ENCODE data around the gene DUOXA1.
"Not testable (repeated sequence)": the region's sequence is repeated elsewhere in the genome, so short reads cannot be mapped to it uniquely, and the experiment has no call there.

The DUOXA1 gene

DNA sequence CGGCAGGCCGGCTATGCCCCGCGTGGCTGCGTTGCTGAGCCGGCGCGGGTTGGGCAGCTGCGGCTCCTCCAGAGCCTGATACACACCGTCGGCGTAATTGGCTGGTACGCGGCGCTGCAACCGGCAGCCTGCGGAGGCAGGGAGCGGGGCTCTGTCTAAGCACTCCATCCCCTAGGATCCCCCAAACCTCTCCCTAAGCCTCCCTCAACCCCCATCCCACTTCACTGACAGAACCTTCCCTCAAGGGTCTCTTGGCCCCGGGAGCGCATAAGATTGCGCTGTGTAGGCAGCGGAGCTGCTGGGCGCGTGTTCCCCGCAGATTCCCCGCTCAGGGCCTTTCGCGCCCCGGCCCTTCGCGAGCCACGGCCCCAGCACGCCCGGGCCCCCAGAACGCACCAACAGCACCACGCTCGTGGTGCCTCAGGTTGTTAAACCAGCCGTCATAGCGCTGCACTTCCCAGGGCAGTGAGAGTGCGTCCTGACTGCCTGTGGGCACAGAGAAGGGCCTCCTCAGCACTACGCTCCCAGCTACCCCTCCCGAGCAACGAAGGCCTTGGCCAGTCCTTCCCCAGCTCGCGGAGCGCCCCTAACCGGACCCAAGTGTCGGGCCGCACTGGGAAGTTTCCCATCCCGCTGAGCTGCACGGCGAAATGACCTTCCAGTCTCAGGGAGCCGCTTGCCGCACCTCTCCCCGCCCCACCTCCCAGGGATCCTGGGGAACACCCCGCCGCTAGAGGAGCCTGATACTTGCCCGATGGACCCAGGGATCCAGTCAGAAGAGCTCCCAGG, 16.9 kb downstream of the DUOXA1 start:
- no peak for DNase-seq (ENCODE audit: low spot score)

DNA sequence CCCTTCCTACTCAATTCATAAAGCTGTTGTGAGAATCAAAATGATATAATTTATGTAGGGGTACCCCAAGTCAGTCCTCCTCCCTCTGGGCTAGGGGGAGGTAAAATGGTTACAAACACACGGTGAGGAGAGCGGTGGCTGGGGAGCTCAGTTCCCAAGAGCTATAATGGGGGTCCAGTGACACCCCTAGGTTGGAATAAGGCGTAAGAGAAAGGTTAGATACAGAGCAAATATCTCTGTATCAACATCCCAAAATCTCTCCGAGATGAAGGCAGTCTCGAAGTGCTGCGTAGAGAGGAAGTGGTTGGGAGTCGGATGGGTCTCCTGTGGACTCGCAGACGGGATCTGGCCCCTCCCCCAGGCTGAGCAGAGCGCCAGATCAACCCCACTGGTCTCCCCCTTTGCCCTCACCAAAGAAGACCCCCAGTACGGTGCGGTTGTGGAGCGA, 17.5 kb downstream of the DUOXA1 start:
- no peak for DNase-seq (ENCODE audit: low spot score)

DNA sequence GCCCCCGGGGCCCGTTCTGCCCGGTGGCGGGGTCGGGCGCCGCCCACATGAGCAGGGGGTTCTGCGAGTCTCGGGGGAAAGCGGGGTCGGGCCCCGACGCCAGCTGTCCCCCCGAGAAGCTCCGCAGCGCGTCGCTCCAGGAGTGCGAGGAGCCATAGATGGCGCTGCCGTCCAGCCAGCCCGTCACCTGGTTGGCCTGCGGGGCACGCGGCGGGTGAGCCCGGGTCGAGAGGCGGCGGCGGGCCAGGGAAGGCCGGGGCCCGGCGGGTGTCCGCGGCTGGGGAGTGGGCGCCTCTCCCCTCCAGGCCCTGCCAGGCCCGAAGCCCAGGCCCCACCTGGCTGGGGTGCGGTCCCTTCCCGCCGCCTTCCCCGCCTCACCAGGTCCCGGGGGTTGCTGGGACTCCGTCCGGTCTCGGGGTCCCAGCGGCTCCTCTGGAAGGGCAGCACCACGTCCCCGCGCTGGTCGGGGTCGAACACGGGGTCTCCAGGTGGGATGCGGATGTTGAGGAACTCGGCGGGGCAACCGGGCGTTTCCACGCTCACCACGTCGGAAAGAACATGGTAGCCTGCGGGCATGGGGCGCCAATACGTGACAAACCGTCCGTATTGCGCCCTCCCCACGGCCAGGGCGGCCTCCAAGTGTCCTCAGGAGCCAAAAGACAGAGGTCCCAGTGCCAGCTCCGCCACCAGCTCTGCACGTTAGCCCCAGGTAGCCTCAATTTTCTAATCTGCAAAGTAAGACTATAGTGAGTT, 18.1 kb downstream of the DUOXA1 start:
- no peak for DNase-seq (ENCODE audit: low spot score)

DNA sequence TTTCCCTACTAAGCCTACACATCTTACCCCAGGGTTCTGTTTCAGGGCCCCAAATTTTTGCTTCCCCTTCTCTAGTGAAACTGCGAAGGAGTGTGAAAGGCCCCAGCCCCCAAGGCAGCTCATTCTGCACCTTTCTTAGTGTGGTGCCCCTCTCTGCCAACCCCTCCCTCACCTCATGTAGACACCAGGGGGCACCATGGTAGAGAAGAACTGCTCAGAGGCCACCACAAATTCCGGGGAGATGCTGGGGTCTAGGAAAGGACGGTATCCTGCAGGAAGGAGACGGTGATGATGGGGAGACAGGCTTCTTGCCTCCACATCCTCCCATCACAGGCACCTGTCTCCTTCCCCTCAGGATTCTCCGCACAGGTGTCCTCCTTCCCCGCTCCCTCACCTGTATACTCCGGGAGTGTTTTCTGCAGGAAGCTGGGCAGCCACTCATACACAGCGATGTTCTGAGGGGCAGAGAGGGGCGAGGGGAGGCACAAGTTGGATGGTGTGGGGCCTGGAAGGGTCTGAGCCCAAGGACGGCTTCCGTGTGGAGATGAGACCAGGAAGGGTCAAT, 19.3 kb downstream of the DUOXA1 start:
- DNase-seq (ENCODE audit: low spot score), result no peak

DNA sequence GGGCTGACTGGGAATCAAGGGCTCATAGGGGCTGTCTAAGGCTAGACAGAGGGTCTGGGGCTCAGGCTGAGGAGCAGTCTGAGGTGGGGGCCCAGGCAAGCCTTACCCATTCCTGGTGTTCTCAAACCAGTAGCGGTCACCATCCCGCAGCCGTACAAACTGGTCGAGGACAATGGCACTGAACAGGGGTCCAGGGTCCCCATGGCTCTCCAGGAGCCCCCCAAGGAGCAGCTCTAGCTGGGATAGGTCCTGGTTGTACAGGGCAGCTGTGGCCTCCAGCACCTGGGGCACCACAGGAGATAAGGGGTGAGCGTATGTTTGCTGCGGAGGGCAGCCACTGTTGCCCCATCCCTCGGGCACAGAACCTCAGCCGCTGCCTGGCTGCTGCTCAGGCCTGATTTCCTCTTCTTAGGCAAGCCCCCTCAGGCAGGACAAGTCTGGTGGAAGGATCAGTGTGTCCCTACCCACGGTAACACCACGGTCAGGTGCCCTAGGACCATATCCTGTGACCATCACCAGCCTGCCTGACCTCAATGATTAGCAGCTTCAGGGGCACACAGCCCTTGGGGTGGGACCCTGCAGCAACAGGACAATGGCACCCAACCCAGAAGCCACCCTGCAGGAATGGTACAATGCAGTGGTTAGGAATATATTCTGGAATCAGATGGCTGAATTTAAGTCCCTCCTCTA, 21.6 kb downstream of the DUOXA1 start:
- no peak for DNase-seq (ENCODE audit: low spot score)

DNA sequence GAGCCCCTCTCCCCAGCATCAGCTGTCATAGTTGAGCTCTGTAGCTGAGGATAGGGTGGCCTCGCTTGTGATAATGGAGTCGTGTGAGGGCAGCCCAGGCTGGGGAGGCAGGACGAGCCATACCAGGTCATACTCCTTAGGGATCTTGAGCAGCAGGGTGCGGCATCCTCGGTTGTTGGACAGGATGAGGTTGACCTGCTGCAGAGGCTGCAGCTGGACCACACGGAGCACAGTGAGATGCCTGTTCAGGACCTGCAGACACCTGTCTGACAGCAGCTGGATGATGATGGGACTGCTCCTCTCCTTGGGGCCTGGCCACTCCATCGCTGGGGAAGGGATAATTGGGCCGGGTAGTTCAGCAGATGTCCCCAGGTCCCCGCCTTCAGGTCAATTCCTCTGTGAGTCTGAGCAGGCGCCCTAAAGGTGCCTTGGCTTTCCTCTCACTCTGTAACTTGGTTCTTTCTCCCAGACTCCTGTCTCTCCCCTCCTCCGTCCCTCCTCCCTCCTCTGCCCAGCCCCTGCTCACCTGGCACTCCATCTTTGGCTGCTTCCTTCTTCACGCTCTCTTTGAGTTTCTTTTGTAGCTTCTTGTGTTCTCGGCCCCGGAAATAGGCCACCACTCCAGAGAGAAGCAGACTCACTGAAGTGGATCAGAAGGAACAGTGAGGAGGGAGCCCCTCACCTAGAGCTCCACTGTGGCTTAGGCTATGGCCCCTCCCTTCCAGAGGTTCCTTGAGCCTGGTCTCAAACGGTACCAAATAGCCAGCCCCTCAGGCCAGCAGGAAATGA, 23.5 kb downstream of the DUOXA1 start:
- no peak for DNase-seq (ENCODE audit: low spot score)

DNA sequence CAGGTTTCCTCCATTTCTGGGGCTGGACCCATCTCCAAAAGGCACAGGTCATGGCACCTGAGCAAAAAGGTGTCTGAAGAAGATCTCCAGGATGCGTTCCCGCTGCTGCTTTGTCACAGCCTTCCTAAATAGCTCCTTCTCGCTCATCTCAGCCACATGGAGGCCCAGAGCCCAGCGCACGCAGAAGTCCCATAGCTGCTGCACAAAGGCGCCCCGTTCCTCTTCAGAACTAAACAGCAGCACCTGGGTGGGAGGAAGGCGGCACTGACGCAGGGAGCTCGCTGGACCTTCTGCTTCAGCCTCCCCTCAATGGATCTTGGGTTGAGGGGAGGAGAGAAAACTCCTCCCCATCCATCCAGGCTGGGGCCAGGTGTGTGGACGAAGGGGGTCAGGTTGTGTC, 24.1 kb downstream of the DUOXA1 start:
- DNase-seq (ENCODE audit: low spot score), result no peak

DNA sequence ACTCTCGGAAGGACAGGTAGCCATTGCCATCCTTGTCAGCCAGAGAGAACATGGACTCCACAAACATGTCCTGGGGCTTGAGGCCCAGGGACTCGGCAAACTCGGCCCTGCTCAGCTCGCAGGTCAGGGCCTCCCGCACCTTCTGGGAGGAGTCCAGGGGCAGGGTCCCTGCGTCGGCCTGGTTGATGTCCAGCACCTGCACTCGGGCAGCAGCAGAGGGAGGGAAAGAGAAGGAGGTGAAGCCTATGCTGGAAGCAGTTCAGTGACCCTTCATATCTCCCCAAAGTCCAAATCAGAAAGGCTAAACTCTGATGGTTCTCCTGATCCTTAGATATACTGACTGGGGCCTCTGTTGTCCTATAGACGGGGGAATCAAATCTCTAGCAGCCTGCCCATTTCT, 25.5 kb downstream of the DUOXA1 start:
- DNase-seq (ENCODE audit: low spot score), result not testable (repeated sequence)

DNA sequence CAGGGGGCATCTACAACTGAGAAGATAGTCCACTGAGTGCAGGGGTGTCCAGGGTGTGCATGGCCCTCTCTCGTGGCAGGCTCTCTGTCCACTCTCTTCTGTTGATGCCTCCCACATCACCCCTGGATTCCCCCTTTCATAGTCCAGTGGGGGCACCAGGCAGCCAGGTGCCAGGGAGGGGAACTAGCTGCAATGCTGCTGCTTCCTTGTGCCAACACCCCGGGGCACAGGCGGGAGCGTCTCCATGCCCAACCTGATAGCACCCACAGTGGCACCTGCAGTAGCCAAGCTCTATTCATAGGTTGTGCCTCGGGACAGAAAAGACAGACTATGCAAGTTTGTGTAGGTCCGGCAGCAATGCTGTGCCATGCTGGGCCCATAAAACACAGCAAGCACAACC, 27.5 kb downstream of the DUOXA1 start:
- DNase-seq (ENCODE audit: low spot score), result no peak

DNA sequence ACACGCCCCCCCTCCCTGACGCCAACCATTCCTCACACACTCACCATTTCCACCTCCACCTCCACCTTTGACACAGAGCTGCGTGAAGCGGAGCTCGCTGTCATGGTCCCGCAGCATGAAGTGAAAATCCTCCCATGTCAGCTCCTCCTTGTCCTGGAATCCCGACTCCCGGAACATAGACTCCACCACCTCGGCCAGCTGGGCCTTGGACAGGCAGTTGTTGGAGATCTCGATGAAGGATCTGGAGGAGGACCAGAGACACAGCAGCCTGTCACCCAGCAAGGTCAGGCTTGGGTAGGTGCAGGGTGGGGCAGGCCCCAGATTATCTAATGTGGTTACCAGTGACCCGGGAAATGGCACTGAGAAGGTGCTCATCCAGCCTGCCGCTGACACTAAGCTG, 27.9 kb downstream of the DUOXA1 start:
- no peak for DNase-seq (ENCODE audit: low spot score)

DNA sequence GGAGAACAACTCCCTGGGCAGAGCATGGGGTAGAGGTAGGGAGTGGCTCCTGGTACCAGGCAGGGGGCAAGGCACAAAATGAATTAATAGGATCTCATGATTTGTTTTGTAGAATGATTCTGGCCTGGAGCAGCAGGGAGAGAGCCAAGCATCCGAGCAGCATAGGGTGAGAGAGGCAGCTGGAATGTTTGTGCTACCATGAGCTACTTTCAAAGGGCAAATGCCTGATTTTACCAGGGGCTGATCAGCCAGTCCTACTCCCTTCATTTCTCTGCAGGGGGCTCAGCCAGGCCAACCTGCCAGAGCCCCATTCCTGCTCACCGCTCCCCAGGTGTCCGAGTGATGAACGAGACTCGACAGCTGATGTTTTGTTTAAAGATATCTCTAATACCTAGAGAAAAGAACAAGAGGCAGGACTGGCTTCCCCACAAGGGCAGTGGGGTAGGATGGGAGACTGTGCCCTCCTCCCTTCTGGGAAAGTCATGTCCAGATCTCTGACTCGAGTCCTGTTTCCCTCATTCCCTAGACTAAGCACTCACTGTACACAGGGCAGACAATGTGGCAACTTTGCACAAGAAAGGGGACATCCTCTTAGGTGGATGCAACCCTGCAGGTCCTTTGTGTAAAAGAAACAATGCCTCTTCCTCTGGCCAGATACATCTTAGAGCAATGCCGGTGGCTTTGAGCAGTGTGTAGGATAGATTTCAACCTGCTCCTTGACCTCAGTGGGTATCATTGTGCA, 28.6 kb downstream of the DUOXA1 start:
- DNase-seq (ENCODE audit: low spot score), result no peak

DNA sequence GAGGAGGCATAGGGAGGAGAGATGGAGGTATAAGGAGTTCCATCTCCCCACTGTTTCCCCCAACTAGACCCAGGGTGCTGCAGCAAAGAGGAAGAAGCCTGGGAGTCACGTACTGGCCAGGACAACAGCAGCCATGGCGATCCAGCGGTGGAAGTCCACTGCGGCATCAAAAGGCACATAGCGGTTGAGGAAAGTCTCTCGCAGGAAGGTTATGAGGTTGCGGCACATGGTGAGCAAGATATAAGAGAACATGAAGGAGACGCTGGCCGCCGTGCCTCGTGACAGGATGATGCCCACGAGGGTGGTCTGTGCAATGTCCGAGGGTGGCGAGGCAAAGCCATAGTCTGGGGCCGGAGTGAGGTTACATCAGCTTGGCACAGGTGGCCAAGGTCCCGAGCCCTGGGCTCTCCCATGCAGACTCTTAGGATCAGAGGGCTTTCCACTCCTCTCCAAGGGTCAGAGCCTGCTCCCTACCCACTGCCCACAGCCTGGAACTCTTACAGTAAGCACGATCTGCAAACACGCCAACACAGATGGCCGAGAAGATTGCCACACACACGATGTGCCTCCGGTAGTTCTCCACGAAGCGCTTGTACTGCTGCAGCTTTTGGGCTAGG, 30.0 kb downstream of the DUOXA1 start:
- DNase-seq (ENCODE audit: low spot score), result no peak

DNA sequence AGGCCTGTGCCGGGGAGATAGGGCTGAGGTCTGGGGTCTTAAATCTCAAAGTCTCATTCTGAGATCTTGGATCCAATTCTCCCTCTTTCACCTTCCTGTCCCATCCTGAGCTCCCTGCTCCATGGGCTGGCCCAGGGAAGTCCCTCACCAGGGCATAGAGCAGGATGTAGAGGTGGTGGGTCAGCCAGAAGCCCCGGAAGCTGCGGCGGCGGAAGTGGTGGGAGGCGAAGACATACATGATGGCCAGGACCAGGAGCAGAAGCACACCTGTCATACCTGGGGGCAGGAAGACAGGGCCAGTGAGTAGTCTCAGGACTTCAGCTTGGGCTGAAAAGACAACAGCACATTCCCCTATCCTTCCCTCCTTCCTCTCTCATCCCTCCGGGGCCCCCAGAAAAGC, 32.2 kb downstream of the DUOXA1 start:
- no peak for DNase-seq (ENCODE audit: low spot score)

DNA sequence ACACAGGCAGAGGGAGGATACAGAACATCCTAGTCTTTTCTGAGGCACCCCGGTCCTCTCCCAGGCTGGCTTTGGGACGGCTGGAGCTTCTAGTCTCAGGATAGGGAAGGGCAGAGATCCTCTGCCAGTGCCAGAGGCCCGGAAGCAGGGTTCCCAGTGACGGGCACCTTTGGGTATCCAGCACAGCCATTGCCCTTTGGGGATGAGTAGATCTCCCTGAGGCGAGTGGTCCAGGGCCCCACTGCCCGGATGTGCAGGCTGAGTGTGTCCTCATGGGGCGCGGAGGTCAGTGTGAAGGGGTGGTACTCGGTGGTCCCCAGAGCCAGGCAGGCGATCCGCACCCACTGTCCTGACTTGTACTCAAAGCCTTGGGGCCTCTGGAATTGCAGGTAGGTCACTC, 34.0 kb downstream of the DUOXA1 start:
- DNase-seq (ENCODE audit: low spot score), result no peak

DNA sequence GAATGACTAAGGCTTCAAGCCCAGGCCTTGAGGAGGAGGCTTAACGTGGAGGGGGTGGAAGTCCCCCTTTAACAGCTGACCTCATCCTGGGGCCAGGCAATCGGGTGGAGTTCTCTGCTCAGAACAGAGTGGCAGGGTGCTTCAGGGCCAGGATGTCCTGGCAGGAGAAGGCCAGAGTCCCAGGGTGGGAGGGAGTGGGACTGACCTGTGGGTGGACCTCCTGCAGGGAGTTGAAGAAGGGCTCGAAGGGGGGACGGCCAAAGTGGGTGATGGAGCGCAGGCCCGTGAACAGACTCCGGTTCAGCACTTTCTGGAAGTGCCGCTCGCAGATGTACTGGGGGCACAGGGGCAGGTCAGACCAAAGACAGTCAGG, 35.3 kb downstream of the DUOXA1 start:
- DNase-seq (ENCODE audit: low spot score), result no peak

DNA sequence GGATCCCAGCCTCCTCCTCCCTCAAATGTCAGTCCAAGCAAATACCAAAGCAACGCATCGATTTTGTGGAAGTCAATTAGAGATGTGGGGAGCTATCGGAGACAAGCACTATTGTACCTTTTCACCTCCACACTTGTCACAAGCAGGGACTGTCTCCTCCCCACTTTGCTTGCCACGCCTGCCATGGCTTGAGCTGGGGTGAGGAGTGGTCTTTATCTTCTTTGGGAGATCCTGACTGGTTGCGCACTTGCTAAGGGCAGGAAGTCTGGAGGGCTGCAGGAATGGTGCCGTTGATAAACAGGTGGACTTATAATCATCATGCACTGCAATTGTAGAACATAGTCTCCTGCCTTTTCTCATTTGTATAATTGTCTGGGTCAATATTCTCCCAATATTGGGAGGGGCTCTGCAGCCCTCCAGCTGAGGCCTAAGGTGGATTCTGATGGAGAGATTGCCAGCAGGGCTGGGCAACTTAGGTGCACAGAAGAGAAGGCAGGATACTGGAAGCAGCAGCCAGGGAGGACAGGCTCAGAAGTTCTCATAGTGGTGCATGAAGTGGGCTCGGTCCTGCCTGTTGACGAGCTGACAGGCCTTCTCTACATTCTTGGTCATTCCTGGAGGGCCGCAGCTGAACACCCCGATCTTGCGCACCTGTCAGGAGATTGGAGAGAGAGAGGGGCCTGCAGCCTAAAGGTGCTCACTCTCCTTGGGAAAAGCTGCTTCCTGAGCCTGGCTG, 35.9 kb downstream of the DUOXA1 start:
- DNase-seq (ENCODE audit: low spot score), result no peak

DNA sequence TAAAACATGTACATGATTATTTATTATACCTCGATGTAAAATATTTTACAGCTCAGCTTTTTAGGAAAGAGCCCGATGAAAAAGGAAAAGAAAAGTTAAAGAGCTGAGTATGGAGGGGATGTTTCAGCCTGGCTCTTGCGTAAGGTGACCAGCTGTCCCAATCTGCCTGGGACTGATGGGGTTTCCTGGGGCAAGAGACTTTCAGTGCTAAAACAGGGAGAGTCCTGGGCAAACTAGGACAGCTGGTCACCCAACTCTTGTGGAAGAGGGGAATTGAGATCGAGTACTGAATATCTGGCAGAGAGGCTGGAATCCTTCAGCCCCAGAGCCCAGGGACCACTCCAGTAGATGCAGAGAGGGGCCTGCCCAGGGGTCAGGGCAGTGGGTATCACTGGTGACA, 36.7 kb downstream of the DUOXA1 start:
- DNase-seq (ENCODE audit: low spot score), result no peak

DNA sequence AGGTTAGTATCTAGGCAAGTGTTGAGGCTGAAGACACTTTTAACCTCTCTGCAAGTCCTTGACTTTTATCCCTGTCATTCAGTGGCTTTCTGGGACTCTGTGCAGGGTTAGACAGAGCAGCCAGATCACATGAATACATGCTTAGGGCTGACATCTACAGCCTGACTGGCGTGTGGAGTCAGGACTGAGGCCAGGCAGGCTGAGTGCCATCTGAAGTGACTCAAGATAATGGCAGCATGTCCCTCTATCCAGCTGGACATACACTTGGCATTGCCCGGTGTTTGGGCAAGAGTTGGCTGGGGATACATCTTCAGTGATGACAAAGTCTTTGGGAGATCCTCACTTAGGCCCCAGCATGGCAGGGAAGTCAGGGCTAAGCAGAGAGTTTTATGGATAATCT, 38.1 kb downstream of the DUOXA1 start:
- no peak for DNase-seq (ENCODE audit: low spot score)

DNA sequence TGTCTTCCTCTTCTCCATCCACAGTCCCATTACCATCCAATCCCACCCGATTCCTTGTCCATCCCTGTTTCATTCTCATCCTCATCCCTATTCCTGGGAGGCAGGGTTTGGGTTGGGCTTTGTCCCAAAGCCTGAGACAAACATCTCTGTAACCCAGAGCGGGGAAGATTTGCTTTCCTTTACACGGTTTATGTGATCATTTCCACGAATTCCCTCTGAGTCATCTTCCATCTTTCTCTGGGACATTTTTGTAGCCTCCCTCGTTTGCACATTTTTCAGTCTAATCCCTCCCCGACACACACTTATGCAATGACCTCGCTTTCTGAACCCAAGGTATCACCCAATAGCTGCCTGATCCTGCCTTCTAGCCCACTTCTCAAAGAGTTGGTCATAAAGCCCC, 38.5 kb downstream of the DUOXA1 start:
- DNase-seq (ENCODE audit: low spot score), result no peak
